ENCODE results near the gene THSD4. TPM values are rescaled to one million over a fixed set of nuclear protein-coding genes. Genes with fewer than 3 reads are reported as not detected.

The THSD4 gene
- total and polyA plus RNA-seq, 7 donors: 0.21 to 3.1 (median 1.8) TPM

DNA sequence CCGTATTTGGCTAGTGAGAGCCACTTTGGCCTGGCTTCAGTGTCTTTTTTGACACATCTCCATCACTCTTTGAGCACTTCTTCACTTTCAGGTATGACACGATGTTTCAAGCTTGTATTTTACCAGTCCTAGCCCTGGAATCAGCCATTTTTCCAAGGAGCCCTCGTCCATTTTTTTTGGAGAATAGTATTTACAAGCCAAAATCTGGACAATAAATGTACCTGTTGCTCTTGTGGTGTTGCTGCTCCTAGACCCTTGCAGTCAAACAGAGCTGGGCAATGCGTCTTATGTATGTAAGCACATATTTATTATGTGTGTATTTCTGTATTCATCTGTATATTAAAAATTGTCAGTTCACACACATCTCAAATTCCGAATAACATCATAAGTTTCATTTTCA is 231.2 kb downstream of the THSD4 start:
- H3K36me3 ChIP-seq (ENCODE audit: insufficient read depth in 1 of 2, low read depth in 1 of 2): no peaks in the 10 kb centered on the region
- WGBS, 3 donors: 95 to 97% (median 97%) methylated on average over 5 of the region's 5 CpGs
- no peaks in the 10 kb centered on the region for H3K4me1 ChIP-seq
- TF ChIP-seq, protein P1, sequence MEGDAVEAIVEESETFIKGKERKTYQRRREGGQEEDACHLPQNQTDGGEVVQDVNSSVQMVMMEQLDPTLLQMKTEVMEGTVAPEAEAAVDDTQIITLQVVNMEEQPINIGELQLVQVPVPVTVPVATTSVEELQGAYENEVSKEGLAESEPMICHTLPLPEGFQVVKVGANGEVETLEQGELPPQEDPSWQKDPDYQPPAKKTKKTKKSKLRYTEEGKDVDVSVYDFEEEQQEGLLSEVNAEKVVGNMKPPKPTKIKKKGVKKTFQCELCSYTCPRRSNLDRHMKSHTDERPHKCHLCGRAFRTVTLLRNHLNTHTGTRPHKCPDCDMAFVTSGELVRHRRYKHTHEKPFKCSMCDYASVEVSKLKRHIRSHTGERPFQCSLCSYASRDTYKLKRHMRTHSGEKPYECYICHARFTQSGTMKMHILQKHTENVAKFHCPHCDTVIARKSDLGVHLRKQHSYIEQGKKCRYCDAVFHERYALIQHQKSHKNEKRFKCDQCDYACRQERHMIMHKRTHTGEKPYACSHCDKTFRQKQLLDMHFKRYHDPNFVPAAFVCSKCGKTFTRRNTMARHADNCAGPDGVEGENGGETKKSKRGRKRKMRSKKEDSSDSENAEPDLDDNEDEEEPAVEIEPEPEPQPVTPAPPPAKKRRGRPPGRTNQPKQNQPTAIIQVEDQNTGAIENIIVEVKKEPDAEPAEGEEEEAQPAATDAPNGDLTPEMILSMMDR (IDR thresholded peaks at IDR 0.05): no peak
- no peaks in the 10 kb centered on the region for H3K9me3 ChIP-seq
- H3K4me3 ChIP-seq: no peak overlapping the region
- ATAC-seq: no peak
- no peak overlapping the region for H3K27ac ChIP-seq
- DNase-seq: no peak
- H3K27me3 ChIP-seq (ENCODE audit: insufficient read depth in 3 of 3, low read length in 2 of 3): peaks cover 0 to 1% (median 0%) of the 10 kb centered on the region in 3 donors
- intact Hi-C loops (cut with DNase I): no loop called here

GRCh38 chr15:71348597-71348996 is 233.3 kb downstream of the THSD4 start:
- Histone ChIP-seq H3K4me1 (no peaks in the 10 kb centered on the region), H3K36me3 (ENCODE audit: insufficient read depth in 1 of 2, low read depth in 1 of 2) (no peaks in the 10 kb centered on the region), H3K27ac (no peak overlapping the region), H3K9me3 (no peaks in the 10 kb centered on the region), H3K27me3 (ENCODE audit: insufficient read depth in 3 of 3, low read length in 2 of 3) (no peaks in the 10 kb centered on the region), H3K4me3 (no peak overlapping the region)
- TF ChIP-seq, protein P1 (IDR thresholded peaks at IDR 0.05): no peak
- DNase-seq: no peak
- WGBS, 3 donors: 80 to 96% (median 84%) methylated on average over 1 of the region's 1 CpG
- intact Hi-C loops (cut with DNase I): no loop called here
- ATAC-seq: no peak

- H3K27me3 ChIP-seq (ENCODE audit: insufficient read depth in 3 of 3, low read length in 2 of 3): no peaks in the 10 kb centered on the region
- H3K4me1 ChIP-seq: no peaks in the 10 kb centered on the region
- no peak overlapping the region for H3K4me3 ChIP-seq
- TF ChIP-seq, protein P1 (IDR thresholded peaks at IDR 0.05): no peak
- H3K27ac ChIP-seq: no peak overlapping the region
- DNase-seq (no peak), ATAC-seq (no peak)
- no peaks in the 10 kb centered on the region for H3K9me3 ChIP-seq
- intact Hi-C loops (cut with DNase I): no loop called here
- H3K36me3 ChIP-seq (ENCODE audit: insufficient read depth in 1 of 2, low read depth in 1 of 2): no peaks in the 10 kb centered on the region
- 89 to 96% (median 91%) methylated on average over 4 of the region's 4 CpGs for WGBS, 3 donors
Observed at GRCh38 chr15:71349336-71349735, 234.1 kb downstream of the THSD4 start.

- Histone ChIP-seq H3K9me3 (no peaks in the 10 kb centered on the region), H3K36me3 (ENCODE audit: insufficient read depth in 1 of 2, low read depth in 1 of 2) (no peaks in the 10 kb centered on the region), H3K4me1 (no peaks in the 10 kb centered on the region), H3K4me3 (no peak overlapping the region), H3K27me3 (ENCODE audit: insufficient read depth in 3 of 3, low read length in 2 of 3) (no peaks in the 10 kb centered on the region), H3K27ac (no peak overlapping the region)
- WGBS, 3 donors: 77 to 87% (median 78%) methylated on average over 7 of the region's 7 CpGs
- TF ChIP-seq, protein P1 (IDR thresholded peaks at IDR 0.05): no peak
- DNase-seq (no peak), ATAC-seq (no peak)
- intact Hi-C loops (cut with DNase I): no loop called here
Observed at GRCh38 chr15:71349736-71350526, 234.7 kb downstream of the THSD4 start.
